T-helper 2 cell (primary cell): ENCODE data around the gene SMURF1.

Experiments
- DNase-seq, 5 experiments: peaks; one replicate each; pipeline versions ENCODE4 v3.0.0 to v3.0.0-alpha.2; 2012 to 2022

The SMURF1 gene

GRCh38 chr7:98981701-98982100, 162.2 kb downstream of the SMURF1 start:
- no peak for DNase-seq

GRCh38 chr7:98978672-98979071, 165.2 kb downstream of the SMURF1 start:
- DNase-seq, result no peak
